GM11168 (cell line): ENCODE results near the gene OR10Z1.

Experiments
- in situ Hi-C: fragments of 300-500 bp; cut with MboI; formaldehyde crosslinking; loops from one replicate; pipeline ENCODE4 v1.12.0; 2022; ENCODE audit warnings: low sequenced_read_pairs; ENCODE audit not compliant: unreplicated experiment

The OR10Z1 gene, protein sequence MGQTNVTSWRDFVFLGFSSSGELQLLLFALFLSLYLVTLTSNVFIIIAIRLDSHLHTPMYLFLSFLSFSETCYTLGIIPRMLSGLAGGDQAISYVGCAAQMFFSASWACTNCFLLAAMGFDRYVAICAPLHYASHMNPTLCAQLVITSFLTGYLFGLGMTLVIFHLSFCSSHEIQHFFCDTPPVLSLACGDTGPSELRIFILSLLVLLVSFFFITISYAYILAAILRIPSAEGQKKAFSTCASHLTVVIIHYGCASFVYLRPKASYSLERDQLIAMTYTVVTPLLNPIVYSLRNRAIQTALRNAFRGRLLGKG

DNA sequence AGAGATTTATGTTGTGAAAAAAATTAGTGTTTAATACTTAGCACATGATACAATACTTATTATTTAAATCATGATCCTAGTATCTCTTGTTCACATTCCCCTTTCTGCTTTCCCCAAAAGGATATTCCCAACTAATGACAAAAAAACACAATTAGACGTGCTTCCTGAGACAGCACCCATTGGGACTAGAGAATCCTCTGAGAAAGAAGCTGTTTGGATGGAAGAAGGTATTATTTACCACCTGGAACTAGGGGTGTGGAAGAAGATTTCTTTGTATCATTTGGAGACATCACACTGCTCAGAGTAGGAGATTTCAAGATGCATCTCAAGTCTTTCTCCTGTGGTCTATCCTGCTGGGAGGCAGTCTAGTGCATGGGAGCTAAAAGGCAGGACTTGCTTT, at the start of gene OR10Z1:
Gene OR10Z1 (plus strand): TSS at position 301 of the 400 bp plus-strand sequence. CDS start 1,171 bp downstream, outside the sequence.
- in situ Hi-C loops, result no loop called here

DNA sequence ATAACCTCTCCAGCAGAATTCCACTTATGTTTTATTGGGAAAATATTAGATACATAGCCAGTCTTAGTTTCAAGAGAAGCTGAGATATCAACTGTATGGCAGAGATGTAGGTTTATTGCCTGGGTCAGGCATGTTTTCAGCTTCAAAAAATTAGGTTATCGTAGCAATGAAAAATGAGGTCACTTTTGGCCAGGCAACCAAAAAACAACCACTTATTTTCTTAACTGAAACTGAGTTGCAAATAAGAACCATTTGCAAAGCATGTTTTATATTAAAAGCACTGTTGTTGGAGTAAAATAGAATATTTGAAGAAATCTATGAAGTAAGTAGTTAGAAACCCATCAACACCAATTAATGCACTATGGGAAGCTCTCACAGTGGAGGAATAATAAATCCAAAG, 45.4 kb upstream of the OR10Z1 start:
- in situ Hi-C loops, result no loop called here

DNA sequence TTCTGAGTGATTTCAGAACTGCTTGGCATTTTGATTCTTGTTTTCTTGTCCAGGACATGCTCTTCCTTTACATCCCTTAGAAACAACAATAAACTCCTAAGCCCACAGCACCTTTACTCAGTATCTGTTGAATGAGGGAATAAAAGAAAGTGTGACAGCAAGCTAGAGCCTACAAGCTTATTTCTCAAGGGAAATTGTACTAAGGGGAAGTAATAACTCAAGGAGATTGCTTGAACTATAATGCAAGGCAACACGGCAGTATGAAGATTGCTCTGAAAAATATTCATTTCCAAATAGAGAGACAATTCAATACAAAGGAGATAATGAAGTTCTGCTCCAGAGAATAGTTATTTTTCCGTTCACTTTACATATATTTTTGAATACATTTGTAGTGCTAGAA, 41.2 kb upstream of the OR10Z1 start:
- in situ Hi-C loops, result no loop called here

- in situ Hi-C loops, result no loop called here
Measured at GRCh38 chr1:158564608-158565007, 40.5 kb upstream of the OR10Z1 start.

DNA sequence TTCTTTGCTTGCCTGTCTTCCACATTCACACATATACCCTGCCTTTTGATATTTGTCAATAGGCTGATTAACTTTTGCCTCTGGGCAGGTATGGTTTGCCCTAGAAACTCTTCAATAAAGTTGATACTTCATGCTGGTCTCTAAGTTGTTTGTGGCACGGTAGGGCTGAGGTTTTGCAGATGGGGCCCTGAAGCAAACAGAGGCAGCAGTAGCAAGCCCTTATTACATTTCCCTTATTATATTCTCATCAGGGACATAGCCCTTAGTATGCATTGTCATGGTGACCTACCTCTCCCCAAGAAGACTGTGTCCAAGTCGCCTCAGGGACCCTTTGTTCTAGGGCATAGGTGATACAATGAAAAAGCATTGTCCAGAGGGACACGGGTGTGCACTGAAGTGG, 34.6 kb upstream of the OR10Z1 start, which contains the start of gene OR6P1:
Gene OR6P1 (minus strand): TSS at position 101 of the 400 bp plus-strand sequence. CDS start 6,976 bp downstream, outside the sequence.
- in situ Hi-C loops, result no loop called here

DNA sequence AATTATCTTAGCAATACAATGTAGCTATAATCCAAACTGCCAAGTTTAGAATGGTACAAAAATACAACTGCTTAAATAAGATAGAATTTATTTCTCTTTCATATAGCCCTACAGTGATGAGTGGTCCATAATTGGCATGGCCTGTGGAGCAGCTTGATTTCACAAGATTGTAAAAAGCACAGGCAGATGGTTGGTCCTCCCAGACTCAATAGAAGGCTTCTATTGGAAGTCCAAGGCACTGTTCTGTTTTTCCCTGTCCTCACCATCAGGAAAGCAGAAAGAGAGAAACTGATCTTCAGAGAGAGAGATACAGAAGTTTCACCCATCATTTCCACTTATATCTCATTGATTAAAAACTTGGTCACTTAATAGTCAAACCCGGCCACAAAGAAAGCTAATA, 32.8 kb upstream of the OR10Z1 start:
- in situ Hi-C loops, result no loop called here

DNA sequence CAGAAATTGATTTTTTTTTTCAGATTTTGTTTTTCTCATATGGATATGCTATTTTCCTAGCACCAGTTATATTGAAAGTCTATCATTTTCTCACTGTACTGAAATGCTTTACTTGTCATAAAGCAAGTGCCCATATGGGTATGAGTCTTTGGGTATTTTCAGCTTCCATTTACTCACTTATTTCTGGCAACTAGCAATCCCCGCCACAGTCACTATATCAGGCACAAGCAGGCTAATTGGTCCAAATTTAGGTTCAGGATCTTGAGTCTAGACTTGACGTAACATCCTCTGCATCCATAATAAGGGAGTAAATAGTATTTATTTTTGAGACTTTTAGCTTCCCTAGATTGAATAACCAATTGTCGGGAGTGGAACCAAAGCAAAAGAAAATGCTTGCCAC, 27.5 kb upstream of the OR10Z1 start:
- in situ Hi-C loops, result no loop called here

- in situ Hi-C loops, result no loop called here
Measured at GRCh38 chr1:158579733-158580132, 25.3 kb upstream of the OR10Z1 start, which contains the start of gene OR10X1. Gene OR10X1 (minus strand): TSS chr1:158579899. CDS start chr1:158579899, 0 bp downstream.

DNA sequence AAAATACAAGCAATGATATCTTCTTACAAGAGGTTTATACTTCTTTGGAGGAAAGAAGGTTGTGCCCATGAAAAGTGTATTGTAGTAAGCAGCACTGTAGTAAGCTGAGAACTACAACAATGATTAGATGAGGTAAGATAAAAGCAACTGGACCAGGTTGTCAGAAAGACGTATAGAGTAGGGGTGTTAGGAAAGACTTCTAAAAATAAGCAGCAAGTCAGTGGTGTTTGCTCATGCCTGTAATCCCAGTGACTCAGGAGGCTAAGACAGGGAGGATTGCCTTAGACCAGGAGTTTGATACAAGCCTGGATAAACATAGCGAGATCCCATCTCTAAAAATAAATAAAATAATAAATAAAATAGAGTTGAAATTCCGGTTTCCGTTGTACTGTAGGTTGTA, 21.1 kb upstream of the OR10Z1 start:
- in situ Hi-C loops, result no loop called here

DNA sequence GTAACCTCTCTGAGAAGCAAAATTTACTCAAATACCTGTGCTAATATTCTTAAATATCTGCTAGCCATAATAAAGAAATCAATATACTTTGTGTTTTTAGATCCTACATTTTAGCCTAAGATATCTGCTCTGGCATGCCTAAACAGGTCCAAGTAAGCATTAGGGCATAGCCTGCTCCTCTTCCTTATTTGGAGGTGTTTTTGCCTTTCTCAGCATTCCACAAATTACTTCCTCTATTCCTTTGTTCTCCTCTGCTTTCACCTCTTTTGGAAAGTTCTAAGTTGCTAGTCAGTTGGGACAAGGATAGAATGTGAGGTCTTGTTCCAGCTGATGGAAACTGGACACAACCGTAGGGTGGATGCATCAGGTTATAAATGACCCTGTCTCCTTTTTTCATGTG, 18.1 kb upstream of the OR10Z1 start:
- in situ Hi-C loops, result no loop called here

DNA sequence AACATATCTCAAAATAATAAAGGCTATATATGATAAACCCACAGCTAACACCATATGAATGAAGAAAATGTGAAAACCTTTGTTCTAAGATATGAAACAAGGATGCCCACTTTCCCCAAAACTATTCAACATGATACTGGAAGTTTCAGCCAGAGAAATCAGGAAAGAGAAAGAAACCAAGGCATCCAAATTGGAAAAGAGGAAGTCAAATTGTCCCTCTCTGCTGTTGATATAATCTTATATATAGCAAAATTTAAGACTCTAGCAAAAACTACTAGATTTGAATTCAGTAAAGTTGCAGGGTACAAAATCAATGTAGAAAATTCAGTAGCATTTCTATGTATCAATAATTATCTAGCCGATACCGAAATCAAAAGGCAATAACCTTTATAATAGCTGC, 4.3 kb upstream of the OR10Z1 start:
- in situ Hi-C loops, result no loop called here

DNA sequence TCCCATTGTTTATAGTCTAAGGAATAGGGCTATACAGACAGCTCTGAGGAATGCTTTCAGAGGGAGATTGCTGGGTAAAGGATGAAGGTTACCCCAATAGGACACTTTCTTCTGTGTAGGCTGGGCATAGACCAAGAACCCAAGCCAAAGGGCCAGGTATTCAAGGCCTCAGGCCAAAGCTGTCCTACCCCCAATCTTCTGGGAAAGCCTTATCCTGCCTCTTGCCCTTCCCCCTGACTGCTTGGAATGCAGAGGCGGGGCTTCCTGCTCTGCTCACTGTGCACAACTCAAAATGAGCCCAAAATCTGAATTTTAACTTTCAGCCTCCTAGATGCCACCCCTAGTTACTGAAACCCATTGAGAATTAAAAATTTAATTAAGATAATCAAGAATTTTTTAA, 2.2 kb downstream of the OR10Z1 start:
- in situ Hi-C loops, result no loop called here

GRCh38 chr1:158611916-158612315, 6.8 kb downstream of the OR10Z1 start:
- in situ Hi-C loops, result no loop called here

GRCh38 chr1:158613764-158614163, 8.7 kb downstream of the OR10Z1 start:
- in situ Hi-C loops, result no loop called here

DNA sequence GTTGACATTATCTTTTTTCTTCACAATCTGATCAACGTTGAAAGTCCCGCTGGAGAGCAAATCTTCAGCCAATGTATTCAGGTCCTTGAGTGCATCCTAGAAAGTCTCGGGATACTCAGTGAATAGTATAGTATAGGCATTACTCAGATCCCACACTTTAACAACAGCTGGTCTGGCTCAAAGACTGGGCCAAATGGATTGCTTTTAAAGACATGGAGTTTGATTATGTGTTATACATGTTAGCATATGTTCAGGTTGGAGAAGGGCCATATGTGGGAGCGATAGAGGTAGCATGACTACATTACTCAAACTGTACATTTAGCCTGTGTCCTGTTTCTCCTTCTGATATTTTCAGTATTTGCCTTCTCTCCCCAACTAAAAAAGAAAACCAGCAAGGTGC, 33.1 kb downstream of the OR10Z1 start:
- in situ Hi-C loops, result no loop called here

GRCh38 chr1:158638904-158639303, 33.8 kb downstream of the OR10Z1 start:
- in situ Hi-C loops, result no loop called here

DNA sequence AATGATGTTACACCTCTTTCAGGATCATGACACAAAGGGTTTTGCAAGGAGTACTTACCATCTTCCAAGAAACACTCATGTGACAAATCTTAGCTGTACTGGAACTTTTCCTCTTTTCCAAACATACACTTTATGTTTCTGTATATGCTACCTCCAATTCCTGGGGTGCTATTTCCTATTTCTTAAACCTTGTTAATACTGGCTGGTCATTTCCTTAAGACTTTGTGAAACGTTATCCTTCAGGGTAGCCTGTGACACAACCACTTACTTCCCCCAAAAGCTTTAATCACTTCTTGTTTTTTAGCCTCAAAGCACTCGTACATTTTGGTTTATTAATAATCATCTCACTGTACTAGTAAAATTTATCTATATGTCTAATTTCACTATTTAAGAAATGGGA, 39.4 kb downstream of the OR10Z1 start:
- in situ Hi-C loops, result no loop called here

- in situ Hi-C loops, result no loop called here
Measured at GRCh38 chr1:158646465-158646864, 41.4 kb downstream of the OR10Z1 start.

DNA sequence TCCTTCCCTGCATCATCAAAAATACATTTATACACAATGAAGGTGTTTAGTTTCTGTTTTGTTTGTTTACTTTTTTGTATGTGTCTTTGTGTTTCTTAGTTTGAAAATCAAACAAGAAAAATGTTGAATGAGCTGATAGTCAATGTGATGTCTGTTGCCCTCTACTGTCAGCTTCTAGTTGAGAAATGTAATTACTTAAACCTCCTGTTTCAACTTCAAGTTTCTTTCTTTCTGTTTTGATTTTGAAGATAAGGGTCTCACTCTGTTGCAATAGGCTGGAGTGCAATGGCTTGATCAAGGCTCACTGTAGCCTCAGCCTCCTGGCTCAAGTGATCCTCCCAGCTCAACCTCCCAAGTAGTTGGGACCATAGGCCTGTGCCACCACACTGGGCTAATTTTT, 44.0 kb downstream of the OR10Z1 start:
- in situ Hi-C loops, result no loop called here

DNA sequence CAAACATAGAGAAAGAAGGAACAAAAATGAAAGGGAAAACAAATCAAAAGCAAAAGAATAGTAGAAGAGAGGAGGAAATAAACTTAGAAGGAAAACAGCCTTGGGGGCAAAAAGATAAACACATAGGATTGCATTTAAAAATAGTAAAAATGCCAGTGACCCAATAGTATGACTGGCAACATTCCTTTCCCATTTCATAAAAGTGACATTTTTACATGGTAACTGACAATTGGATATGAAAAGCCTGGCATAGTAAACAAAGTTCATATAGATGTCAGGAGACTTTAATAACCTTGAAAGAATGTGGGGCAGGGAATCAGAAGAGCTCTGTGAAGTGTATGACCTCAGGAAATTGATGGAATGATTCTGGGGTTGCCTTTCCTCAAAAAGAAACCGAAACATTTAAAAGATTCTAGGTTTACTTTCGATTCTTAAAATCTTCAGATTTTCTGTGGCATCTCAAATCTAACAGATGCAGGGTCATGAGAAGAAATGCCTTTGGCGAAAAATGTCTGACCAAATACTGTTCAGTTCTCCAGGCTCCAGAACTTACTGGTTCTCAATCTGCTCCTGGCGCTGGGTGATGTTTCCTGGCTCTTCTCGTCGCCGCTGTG, 47.8 kb downstream of the OR10Z1 start:
- in situ Hi-C loops, result no loop called here

DNA sequence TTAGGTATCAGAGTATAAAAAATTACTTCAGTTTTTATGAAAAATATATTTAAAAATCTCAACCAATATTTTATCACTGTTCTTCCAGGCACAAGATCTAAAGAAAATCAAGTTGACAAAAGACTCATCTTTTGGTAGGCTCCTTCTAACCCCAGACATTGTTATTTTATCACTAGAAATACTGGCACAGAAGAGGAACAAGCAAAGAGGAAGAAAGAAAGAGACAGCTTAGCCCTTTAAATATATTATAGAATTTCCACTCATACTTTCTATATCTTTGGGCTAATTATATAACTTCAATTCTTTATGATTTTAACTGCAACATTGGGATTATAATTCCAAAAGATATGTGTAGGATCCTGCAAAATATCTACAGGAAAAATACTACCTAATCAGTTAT, 49.0 kb downstream of the OR10Z1 start:
- in situ Hi-C loops, result no loop called here

DNA sequence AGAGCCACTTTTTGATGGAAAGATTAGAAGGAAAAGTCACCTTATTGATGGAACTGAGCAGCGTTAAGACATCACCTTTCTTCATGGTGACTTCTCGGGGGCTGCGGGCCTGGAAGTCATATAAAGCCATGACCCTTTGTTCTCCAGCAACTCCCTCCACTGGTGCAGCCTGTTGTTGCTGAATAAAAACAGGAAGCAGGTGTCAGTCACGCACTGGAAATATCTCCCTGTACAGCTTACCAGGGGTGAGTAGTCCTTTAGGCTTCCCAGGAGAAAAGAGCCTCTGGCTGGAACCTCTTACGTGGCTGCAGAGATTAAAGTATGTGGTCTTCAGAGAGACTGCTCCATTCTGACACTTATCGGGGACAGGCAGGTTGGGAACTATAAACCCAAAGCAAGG, 49.5 kb downstream of the OR10Z1 start:
- in situ Hi-C loops, result no loop called here
